NT2/D1 (cell line): ENCODE measurements around the gene EPHA6.

Experiments used
- DNase-seq: peaks from one replicate; pipeline ENCODE4 v3.0.0-alpha.2; 2011; ENCODE audit warnings: low read depth, low spot score
- H3K27me3 ChIP-seq: 2 replicates; pipeline ENCODE4 v1.6.0; 2011; ENCODE audit warnings: mild to moderate bottlenecking; ENCODE audit not compliant: insufficient read length, insufficient read depth
- H3K36me3 ChIP-seq: 2 replicates; pipeline ENCODE4 v1.6.1; 2011; ENCODE audit warnings: mild to moderate bottlenecking, low read length, mixed read lengths; ENCODE audit not compliant: insufficient read depth, insufficient read length
- H3K4me1 ChIP-seq: 2 replicates; pipeline ENCODE4 v1.5.1; 2011; ENCODE audit not compliant: insufficient read depth, insufficient read length
- H3K4me3 ChIP-seq: 2 replicates; pipeline ENCODE4 v1.5.1; 2011; ENCODE audit warnings: low read depth; ENCODE audit not compliant: insufficient read length
- H3K9ac ChIP-seq: 2 replicates; pipeline ENCODE4 v1.6.0; 2011; ENCODE audit warnings: low read depth; ENCODE audit not compliant: insufficient read length
- H3K9me3 ChIP-seq: 2 replicates; pipeline ENCODE4 v1.5.1; 2011; ENCODE audit warnings: mild to moderate bottlenecking, low read length; ENCODE audit not compliant: insufficient read depth
- SUZ12 ChIP-seq: IDR thresholded peaks from 2 replicates; pipeline ENCODE4 v1.6.1; 2011; ENCODE audit not compliant: insufficient read length, insufficient read depth; ENCODE audit errors: extremely low read depth
- YY1 ChIP-seq: IDR thresholded peaks from 2 replicates; pipeline ENCODE4 v1.6.1; 2011; ENCODE audit not compliant: insufficient read length, insufficient read depth
- ZNF274 ChIP-seq: IDR thresholded peaks from 2 replicates; pipeline ENCODE4 v1.6.1; 2011; ENCODE audit warnings: mild to moderate bottlenecking, low read depth, low read length

EPHA6 gene

GRCh38 chr3:97291901-97292300, 477.5 kb downstream of the EPHA6 start:
- DNase-seq: no peak
- no peaks in the 10 kb centered on the region for H3K27me3 ChIP-seq
- TF ChIP-seq SUZ12 (no peak), ZNF274 (no peak), YY1 (no peak)

GRCh38 chr3:97293596-97294131, 479.3 kb downstream of the EPHA6 start:
- H3K4me3 ChIP-seq: no peak overlapping the region

More at GRCh38 chr3:97291901-97292300, 477.5 kb downstream of the EPHA6 start:
- Histone ChIP-seq H3K4me1 (no peaks in the 10 kb centered on the region), H3K9me3 (peaks cover 22% of the 10 kb centered on the region), H3K4me3 (no peak overlapping the region), H3K9ac (no peak overlapping the region), H3K36me3 (no peaks in the 10 kb centered on the region)

GRCh38 chr3:97297032-97297431, 482.6 kb downstream of the EPHA6 start:
- no peak for DNase-seq
- TF ChIP-seq YY1: no peak
- no peak for TF ChIP-seq ZNF274
- no peak for TF ChIP-seq SUZ12
- Histone ChIP-seq H3K4me3 (no peak overlapping the region), H3K9ac (no peak overlapping the region), H3K4me1 (no peaks in the 10 kb centered on the region), H3K27me3 (no peaks in the 10 kb centered on the region), H3K36me3 (no peaks in the 10 kb centered on the region), H3K9me3 (peaks cover 22% of the 10 kb centered on the region)

More at GRCh38 chr3:97293596-97294131, 479.3 kb downstream of the EPHA6 start:
- Histone ChIP-seq H3K4me1 (no peaks in the 10 kb centered on the region), H3K9ac (no peak overlapping the region), H3K27me3 (no peaks in the 10 kb centered on the region), H3K9me3 (peaks cover 22% of the 10 kb centered on the region), H3K36me3 (no peaks in the 10 kb centered on the region)
- TF ChIP-seq SUZ12 (no peak), YY1 (no peak), ZNF274 (no peak)
- no peak for DNase-seq

- DNase-seq: no peak
- H3K4me1 ChIP-seq: no peaks in the 10 kb centered on the region
- H3K27me3 ChIP-seq: no peaks in the 10 kb centered on the region
- no peaks in the 10 kb centered on the region for H3K9me3 ChIP-seq
- TF ChIP-seq ZNF274 (no peak), YY1 (no peak), SUZ12 (no peak)
- no peak overlapping the region for H3K9ac ChIP-seq
- no peak overlapping the region for H3K4me3 ChIP-seq
- no peaks in the 10 kb centered on the region for H3K36me3 ChIP-seq
These were observed 486.7 kb downstream of the EPHA6 start for GRCh38 chr3:97301114-97301513.

- no peaks in the 10 kb centered on the region for H3K4me1 ChIP-seq
- H3K36me3 ChIP-seq: no peaks in the 10 kb centered on the region
- no peaks in the 10 kb centered on the region for H3K9me3 ChIP-seq
- no peaks in the 10 kb centered on the region for H3K27me3 ChIP-seq
- H3K4me3 ChIP-seq: no peak overlapping the region
- no peak for TF ChIP-seq YY1
- TF ChIP-seq ZNF274: no peak
- TF ChIP-seq SUZ12: no peak
- no peak overlapping the region for H3K9ac ChIP-seq
- no peak for DNase-seq
These were observed 491.8 kb downstream of the EPHA6 start for GRCh38 chr3:97306226-97306625.

- Histone ChIP-seq H3K9me3 (peaks cover 6% of the 10 kb centered on the region), H3K27me3 (no peaks in the 10 kb centered on the region), H3K4me1 (no peaks in the 10 kb centered on the region), H3K36me3 (no peaks in the 10 kb centered on the region), H3K4me3 (no peak overlapping the region), H3K9ac (no peak overlapping the region)
- no peak for TF ChIP-seq YY1
- no peak for TF ChIP-seq SUZ12
- DNase-seq: no peak
These were observed 524.0 kb downstream of the EPHA6 start for GRCh38 chr3:97338375-97338774.

- no peak overlapping the region for H3K9ac ChIP-seq
- peak; percentile 40 for DNase-seq
- H3K36me3 ChIP-seq: no peaks in the 10 kb centered on the region
- H3K4me3 ChIP-seq: no peak overlapping the region
- TF ChIP-seq SUZ12 (no peak), YY1 (no peak), ZNF274 (no peak)
- H3K4me1 ChIP-seq: no peaks in the 10 kb centered on the region
- H3K9me3 ChIP-seq: peaks cover 6% of the 10 kb centered on the region
- H3K27me3 ChIP-seq: no peaks in the 10 kb centered on the region
These were observed 526.5 kb downstream of the EPHA6 start for GRCh38 chr3:97340940-97341339.
